Measurements from ENCODE around the gene KDM4F. TPM values are rescaled to one million over a fixed set of nuclear protein-coding genes. Genes with fewer than 3 reads are reported as not detected.
"Not testable (repeated sequence)": the region's sequence is repeated elsewhere in the genome, so short reads cannot be mapped to it uniquely, and the experiment has no call there.

KDM4F gene
- total and polyA plus RNA-seq, 2 of the 8 experiments (the other 6 are each of a cell fraction or from before 2014, with no cell fraction given), result not detected

DNA sequence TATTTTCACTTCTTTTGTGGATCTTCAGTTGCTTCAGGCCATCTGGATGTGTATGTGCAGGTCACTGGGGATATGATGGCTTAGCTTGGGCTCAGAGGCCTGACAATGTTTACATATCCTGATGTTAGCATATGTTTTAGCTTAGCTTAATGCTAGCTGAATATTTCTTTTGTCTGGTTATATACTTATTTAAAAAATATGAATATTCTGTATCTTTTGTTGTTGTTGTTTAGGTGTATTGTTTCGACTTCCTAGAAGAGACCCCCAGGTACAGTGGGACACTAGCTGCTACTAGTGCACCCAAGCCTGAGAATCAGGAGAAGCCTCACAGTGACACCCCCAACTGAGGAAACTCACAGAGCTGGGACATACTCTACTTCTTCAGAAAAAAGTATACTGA, 24.3 kb upstream of the KDM4F start, which contains the start of gene KDM4E (continued):
- no peak for TF ChIP-seq EP300 (IDR thresholded peaks at IDR 0.05; ENCODE audit: borderline replicate concordance in 1 of 2, low read depth in 2 of 2, low read length in 2 of 2)
- no peak for TF ChIP-seq NRF1 (IDR thresholded peaks at IDR 0.05; ENCODE audit: low read depth, low read length)
- no peak for TF ChIP-seq SIX5 (IDR thresholded peaks at IDR 0.05; ENCODE audit: low read depth, low read length)

GRCh38 chr11:95025594-95025993, 23.6 kb upstream of the KDM4F start:
- H2AK5ac ChIP-seq (ENCODE audit: low read depth, low read length); H4K20me1 ChIP-seq (replicated peaks in 1 of 2; ENCODE audit: control insufficient read depth in 1 of 2, insufficient read depth in 2 of 2, low read length in 2 of 2); H4K8ac ChIP-seq (ENCODE audit: extremely low read depth, insufficient read depth, low read length); H3K27ac ChIP-seq (ENCODE audit: low read depth, low read length); H3K56ac ChIP-seq (replicated peaks; ENCODE audit: insufficient read length, low read depth, low read length); H2BK15ac ChIP-seq (ENCODE audit: low read length); H4K91ac ChIP-seq (replicated peaks; ENCODE audit: insufficient read length, low read length); H4K5ac ChIP-seq (ENCODE audit: insufficient read length, low read depth, low read length); H2BK5ac ChIP-seq (ENCODE audit: low read depth, low read length); H3K9ac ChIP-seq (replicated peaks in 1 of 4; ENCODE audit: extremely low read depth in 1 of 4, low read depth in 3 of 4, low read length in 3 of 4); H3K18ac ChIP-seq (ENCODE audit: extremely low read depth, low read length); DNase-seq (ENCODE audit: low read depth in 1 of 2, low spot score in 2 of 2); H2BK12ac ChIP-seq (ENCODE audit: low read depth, low read length); H3K4me2 ChIP-seq (ENCODE audit: insufficient read depth in 1 of 2, low read depth in 2 of 2, low read length in 2 of 2); H2BK120ac ChIP-seq (replicated peaks; ENCODE audit: low read depth, low read length); POLR2A ChIA-PET (ENCODE audit: partially characterized antibody); H3K4me1 ChIP-seq (replicated peaks in 1 of 4; ENCODE audit: control insufficient read depth in 3 of 4, insufficient read depth in 4 of 4, low read length in 3 of 4); H3K79me2 ChIP-seq (ENCODE audit: control insufficient read depth in 1 of 2, insufficient read depth in 2 of 2, low read length in 2 of 2); H3K9me3 ChIP-seq (ENCODE audit: insufficient read depth in 2 of 2, low read depth in 1 of 2, low read length in 1 of 2); H2AFZ ChIP-seq (ENCODE audit: low read length); H3K14ac ChIP-seq (ENCODE audit: insufficient read length); H3K4me3 ChIP-seq (ENCODE audit: extremely low read depth in 1 of 4, insufficient read depth in 2 of 4, low read depth in 3 of 4, low read length in 4 of 4); H3K79me1 ChIP-seq (ENCODE audit: low read depth, low read length); H3K23me2 ChIP-seq (ENCODE audit: low read depth, low read length); H3K36me3 ChIP-seq (ENCODE audit: control insufficient read depth in 2 of 4, insufficient read depth in 4 of 4, low read length in 3 of 4); H3K27me3 ChIP-seq (replicated peaks in 1 of 4; ENCODE audit: control insufficient read depth in 3 of 4, extremely low read depth in 1 of 4, insufficient read depth in 3 of 4, low read length in 3 of 4); H3K23ac ChIP-seq (ENCODE audit: insufficient read length); FAIRE-seq; H3K4ac ChIP-seq (replicated peaks; ENCODE audit: insufficient read length, low read depth, low read length); H2BK20ac ChIP-seq (ENCODE audit: low read length): not testable (repeated sequence)
- CTCF ChIA-PET (ENCODE audit: partially characterized antibody), result interaction anchor here (0.5 kb wide), 1 partner anchor 141 kb away, joined by 3 read pairs; no protein-coding TSS in a partner anchor
- 94% methylated on average over 5 of the region's 9 CpGs; no CpG with 5 or more reads in 1 of the 2 experiments for WGBS, 2 experiments (ENCODE audit: extremely low coverage in 1 of 2, insufficient coverage in 1 of 2, insufficient read length in 1 of 2, insufficient replicate concordance in 2 of 2, low coverage in 1 of 2, low lambda C conversion rate in 2 of 2, missing lambda C conversion rate in 1 of 2)
